Esophagus (tissue), 2 donors: ENCODE data around the gene CYBC1. TPM values are rescaled to one million over a fixed set of nuclear protein-coding genes. Genes with fewer than 3 reads are reported as not detected.

Experiments
- H3K27ac ChIP-seq, 2 donors: one replicate each; pipeline ENCODE4 v1.5.1; 2013; ENCODE audit warnings: low read depth in 2 of 2, mild to moderate bottlenecking in 2 of 2, inconsistent platforms in 1 of 2, low read length in 1 of 2, moderate library complexity in 1 of 2
- H3K27me3 ChIP-seq, 2 donors: one replicate each; pipeline ENCODE4 v1.6.1; 2013; ENCODE audit warnings: low read length in 2 of 2, control low read depth in 1 of 2, mild to moderate bottlenecking in 1 of 2; ENCODE audit not compliant: insufficient read depth in 2 of 2, control insufficient read depth in 1 of 2
- H3K36me3 ChIP-seq, 2 donors: one replicate each; pipeline ENCODE4 v1.6.1; 2013; ENCODE audit warnings: low read length in 1 of 2; ENCODE audit not compliant: control insufficient read depth in 2 of 2, insufficient read depth in 2 of 2
- H3K4me1 ChIP-seq, 2 donors: one replicate each; pipeline ENCODE4 v1.6.1; 2013; ENCODE audit warnings: low read length in 1 of 2; ENCODE audit not compliant: control insufficient read depth in 2 of 2, insufficient read depth in 2 of 2
- H3K4me3 ChIP-seq, 2 donors: one replicate each; pipeline ENCODE4 v1.5.1; 2013; ENCODE audit warnings: low read length in 2 of 2, mild to moderate bottlenecking in 2 of 2, low read depth in 1 of 2, moderate library complexity in 1 of 2
- H3K9me3 ChIP-seq, 2 donors: one replicate each; pipeline ENCODE4 v1.6.1; 2013; ENCODE audit warnings: mild to moderate bottlenecking in 2 of 2, low read depth in 1 of 2, low read length in 1 of 2, moderate library complexity in 1 of 2; ENCODE audit not compliant: control insufficient read depth in 2 of 2, insufficient read depth in 1 of 2
- WGBS, 2 donors: extraction: QIAGEN DNeasy Blood & Tissue Kit; methylation state at CpG; one replicate each; pipeline ENCODE4 v1.1.7; 2013; 5-methylcytosine and 5-hydroxymethylcytosine counted together
- polyA plus RNA-seq, 2 donors: library from polyadenylated mRNA; stranded (reverse); fragments of 200-250 nt; gene quantifications; one replicate each; pipeline ENCODE4 v1.2.3, GENCODE V29; 2013
- donor health status: healthy with polysubstance abuse.
- donor health status: Bipolar disorder and iron deficiency.

The CYBC1 gene
- polyA plus RNA-seq, 2 donors = 27.5 to 28.1 TPM

DNA sequence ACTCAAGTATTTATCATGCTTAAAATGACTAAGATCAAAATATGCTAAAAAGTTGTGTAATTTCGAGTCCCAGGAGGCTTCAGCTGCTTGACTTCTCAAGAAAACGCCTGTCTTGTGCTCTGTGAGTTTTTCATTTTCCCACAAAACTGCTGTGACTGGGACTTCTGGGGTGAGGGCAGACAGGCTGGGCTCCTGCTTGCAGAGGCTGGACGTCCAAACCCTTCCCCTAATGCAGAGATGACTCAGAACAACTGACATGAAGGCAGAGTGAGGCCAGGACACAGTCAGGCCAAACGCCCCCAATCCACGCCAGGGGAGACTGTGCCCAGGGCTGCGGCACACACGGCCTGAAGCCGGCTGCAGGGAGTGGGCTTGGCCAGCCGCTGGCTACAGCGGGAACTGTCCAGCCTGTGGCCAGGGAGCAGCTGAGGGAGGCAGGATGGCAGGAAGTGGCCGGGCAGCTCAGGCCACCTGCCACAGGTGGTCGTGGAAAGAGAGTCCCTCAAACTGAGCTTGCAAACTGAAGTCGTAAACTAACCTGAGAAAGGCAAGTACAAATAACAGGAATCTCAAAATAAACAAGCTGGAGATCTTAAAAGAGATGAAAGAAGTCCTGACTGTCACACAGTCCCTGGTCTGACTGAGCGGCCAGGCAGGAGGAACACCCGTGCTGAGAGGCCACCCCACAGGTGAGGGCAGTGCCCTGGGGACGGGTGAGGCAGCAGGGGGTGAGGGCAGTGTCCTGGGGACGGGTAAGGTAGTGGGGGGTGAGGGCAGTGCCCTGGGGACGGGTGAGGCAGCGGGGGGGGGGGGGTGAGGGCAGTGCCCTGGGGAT lies 53.7 kb downstream of the CYBC1 start:
- Histone ChIP-seq H3K27me3 (no peaks in the 10 kb centered on the region), H3K4me1 (peaks cover 0 to 5% of the 10 kb centered on the region in 2 donors), H3K4me3 (no peak overlapping the region), H3K9me3 (no peaks in the 10 kb centered on the region), H3K27ac (peak overlapping the region in 1 of 2 donors; percentile 23), H3K36me3 (peaks cover 0 to 25% of the 10 kb centered on the region in 2 donors)
- WGBS, 2 donors = 73 to 76% methylated on average over 16 to 18 of the region's 19 CpGs

DNA sequence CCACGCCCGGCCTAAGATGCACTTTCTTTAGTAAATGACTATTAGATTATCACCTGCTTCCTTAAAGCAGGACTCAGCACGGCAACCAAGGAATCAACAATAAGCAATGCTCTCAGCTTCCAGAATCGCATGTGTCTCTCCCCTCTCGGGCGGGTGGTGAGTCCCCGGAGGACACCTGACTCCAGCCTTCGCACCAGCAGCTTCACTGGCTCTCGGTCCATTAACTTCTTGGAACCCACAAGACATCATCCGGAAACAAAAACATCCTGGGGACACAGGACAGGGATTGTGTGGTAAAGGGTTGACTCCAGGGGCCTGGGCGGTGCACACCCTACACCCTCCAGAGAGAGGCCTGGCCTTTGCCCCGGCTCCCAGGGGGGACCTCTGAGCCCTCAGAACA lies 56.3 kb downstream of the CYBC1 start:
- peaks cover 0 to 27% of the 10 kb centered on the region in 2 donors for H3K36me3 ChIP-seq

DNA sequence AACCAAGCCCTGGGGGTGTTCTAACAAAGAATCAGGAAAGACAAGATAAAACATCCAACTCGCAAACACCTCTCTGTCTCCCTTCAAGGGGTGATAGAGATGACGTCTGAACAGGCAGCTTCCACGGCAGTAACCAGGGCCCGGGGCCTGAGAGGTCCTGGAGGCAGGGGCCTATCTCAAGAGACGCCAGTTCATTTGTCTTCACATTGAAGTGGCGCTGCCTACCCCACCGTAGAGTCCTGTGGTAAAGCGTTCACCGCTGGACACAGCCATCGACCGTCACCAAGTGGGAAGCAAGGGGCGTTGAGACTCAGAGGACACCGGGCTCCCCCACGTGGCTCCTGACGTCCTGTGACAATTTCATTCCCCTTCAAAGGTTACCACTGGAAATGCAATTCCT lies 57.6 kb downstream of the CYBC1 start:
- 91 to 92% methylated on average over 15 of the region's 15 CpGs for WGBS, 2 donors
- Histone ChIP-seq H3K36me3 (peaks cover 0 to 25% of the 10 kb centered on the region in 2 donors), H3K27me3 (peaks cover 0 to under 1% of the 10 kb centered on the region in 2 donors), H3K4me3 (no peak overlapping the region), H3K4me1 (peaks cover 0 to 4% of the 10 kb centered on the region in 2 donors), H3K27ac (no peak overlapping the region), H3K9me3 (no peaks in the 10 kb centered on the region)

More for the DNA sequence above, 56.3 kb downstream of the CYBC1 start:
- no peak overlapping the region for H3K27ac ChIP-seq
- no peaks in the 10 kb centered on the region for H3K4me1 ChIP-seq
- no peaks in the 10 kb centered on the region for H3K27me3 ChIP-seq
- H3K9me3 ChIP-seq = no peaks in the 10 kb centered on the region
- no peak overlapping the region for H3K4me3 ChIP-seq
- WGBS, 2 donors = 89 to 94% methylated on average over 12 of the region's 12 CpGs

Other genes starting within 250 kb of the CYBC1 start
- 10 to 100 TPM; 16.3 to 33.7 TPM for gene CCDC57, start 237.9 kb downstream of the CYBC1 start, polyA plus RNA-seq
- gene SLC16A3, start 221.7 kb downstream of the CYBC1 start, polyA plus RNA-seq = 10 to 100 TPM; 17.5 to 41.0 TPM
- 10 to 100 TPM; 63.7 to 79.6 TPM for gene CSNK1D, start 177.1 kb downstream of the CYBC1 start, polyA plus RNA-seq
- gene CD7, start 133.1 kb downstream of the CYBC1 start, polyA plus RNA-seq = 1 to 10 TPM; 2.6 to 3.1 TPM
- gene SECTM1, start 117.0 kb downstream of the CYBC1 start, polyA plus RNA-seq = 10 to 100 TPM in 1 of 2 donors, 1 to 10 TPM in 1; 2.2 to 10.8 TPM
- gene TEX19, start 91.5 kb downstream of the CYBC1 start, polyA plus RNA-seq = under 1 TPM in 1 of 2 donors, not detected in 1; 0.01 TPM
- not detected for gene UTS2R, start 79.0 kb downstream of the CYBC1 start, polyA plus RNA-seq
- gene HEXD, start 32.4 kb downstream of the CYBC1 start, polyA plus RNA-seq = 10 to 100 TPM; 24.0 to 46.5 TPM
- 10 to 100 TPM; 11.4 to 11.6 TPM for gene OGFOD3, start 32.2 kb downstream of the CYBC1 start, polyA plus RNA-seq
- gene NARF, start 8.0 kb upstream of the CYBC1 start, polyA plus RNA-seq = 10 to 100 TPM; 31.1 to 53.3 TPM
- gene FOXK2, start 69.0 kb upstream of the CYBC1 start, polyA plus RNA-seq = 10 to 100 TPM; 15.9 to 20.5 TPM
- 10 to 100 TPM; 72.2 to 75.3 TPM for gene WDR45B, start 197.7 kb upstream of the CYBC1 start, polyA plus RNA-seq
- 1 to 10 TPM; 9.3 to 9.7 TPM for gene RAB40B, start 247.9 kb upstream of the CYBC1 start, polyA plus RNA-seq